Keratinocyte (primary cell): Measurements from ENCODE around the gene GABRD. TPM values are rescaled to one million over a fixed set of nuclear protein-coding genes. Genes with fewer than 3 reads are reported as not detected.

Source experiments
- DNase-seq: peaks from one replicate; pipeline ENCODE4 v3.0.0-alpha.2; 2011; ENCODE audit warnings: low read depth, missing footprints, low spot score
- FAIRE-seq: peaks from 2 replicates; lab custom pipeline; 2011; peaks lifted over from hg19 to GRCh38; lab: Jason Lieb, UNC
- H2AFZ ChIP-seq: 2 replicates; pipeline ENCODE4 v1.6.0; 2012; ENCODE audit warnings: low read length, control low read depth, inconsistent platforms; ENCODE audit not compliant: control insufficient read depth
- H3K27ac ChIP-seq: 2 replicates; pipeline ENCODE4 v1.5.1; 2011; ENCODE audit warnings: low read length; ENCODE audit not compliant: control insufficient read depth, insufficient read depth
- H3K27me3 ChIP-seq: 3 replicates; pipeline ENCODE4 v1.6.0; 2011; ENCODE audit warnings: low read length; ENCODE audit not compliant: control insufficient read depth, insufficient read depth; ENCODE audit errors: extremely low read depth
- H3K36me3 ChIP-seq, 2 experiments: 2 replicates in 1 of 2; 3 replicates in 1 of 2; pipeline ENCODE4 v1.5.1; 2011; ENCODE audit warnings: low read length in 2 of 2, mild to moderate bottlenecking in 1 of 2; ENCODE audit not compliant: control insufficient read depth in 2 of 2, insufficient read depth in 2 of 2; ENCODE audit errors: extremely low read depth in 1 of 2
- H3K4me1 ChIP-seq: 3 replicates; pipeline ENCODE4 v1.5.1; 2011; ENCODE audit warnings: low read length; ENCODE audit not compliant: control insufficient read depth, insufficient read depth; ENCODE audit errors: extremely low read depth
- H3K4me2 ChIP-seq: 3 replicates; pipeline ENCODE4 v1.6.0; 2011; ENCODE audit warnings: low read depth, low read length; ENCODE audit not compliant: control insufficient read depth, insufficient read depth; ENCODE audit errors: extremely low read depth
- H3K4me3 ChIP-seq, 3 experiments: fragments of 200-600 bp in 1 of 3; sonication (generic) in 1 of 3; 2 replicates in 2 of 3; 3 replicates in 1 of 3; pipeline ENCODE4 v1.5.1; 2011 to 2016; ENCODE audit warnings: low read length in 3 of 3, mild to moderate bottlenecking in 3 of 3, control low read depth in 2 of 3, inconsistent platforms in 1 of 3, low read depth in 1 of 3, mixed read lengths in 1 of 3, mixed run types in 1 of 3, moderate library complexity in 1 of 3; ENCODE audit not compliant: control insufficient read depth in 2 of 3, insufficient read depth in 2 of 3; ENCODE audit errors: extremely low read depth in 1 of 3
- H3K79me2 ChIP-seq: 2 replicates; pipeline ENCODE4 v1.6.0; 2012; ENCODE audit warnings: low read length; ENCODE audit not compliant: control insufficient read depth, insufficient read depth
- H3K9ac ChIP-seq: 3 replicates; pipeline ENCODE4 v1.6.0; 2011; ENCODE audit warnings: low read length; ENCODE audit not compliant: control insufficient read depth, insufficient read depth; ENCODE audit errors: extremely low read depth
- H3K9me1 ChIP-seq: 3 replicates; pipeline ENCODE4 v1.6.0; 2011; ENCODE audit warnings: low read length; ENCODE audit not compliant: control insufficient read depth, insufficient read depth; ENCODE audit errors: extremely low read depth
- H3K9me3 ChIP-seq: 2 replicates; pipeline ENCODE4 v1.5.1; 2012; ENCODE audit warnings: low read depth, low read length; ENCODE audit not compliant: control insufficient read depth
- H4K20me1 ChIP-seq: 3 replicates; pipeline ENCODE4 v1.6.0; 2011; ENCODE audit warnings: low read length; ENCODE audit not compliant: control insufficient read depth, insufficient read depth; ENCODE audit errors: extremely low read depth
- EZH2 ChIP-seq: IDR thresholded peaks from one replicate; pipeline ENCODE4 v1.6.1; 2012; ENCODE audit warnings: inconsistent platforms, mild to moderate bottlenecking, low read length, moderate library complexity
- dilution Hi-C: fragments of 300-500 bp; cut with MboI; formaldehyde crosslinking; loops from one replicate; pipeline ENCODE4 v1.7.0; 2020; ENCODE audit warnings: low sequenced_read_pairs; ENCODE audit not compliant: extremely low pct_ligation_motif_present
- polyA plus RNA-seq, 5 experiments: library from polyadenylated mRNA; depleted of rRNA in 3 of 5; stranded (reverse) in 3 of 5; stranded (forward) in 1 of 5; unstranded in 1 of 5; fragments of >200 nt; gene quantifications; 1 replicate in 1 of 5; 2 replicates in 3 of 5; 3 replicates in 1 of 5; pipeline versions ENCODE4 v1.2.1 to v1.2.3, GENCODE V29; 2011 to 2012; ENCODE audit warnings: missing spikeins in 2 of 5, low read depth in 1 of 5, low replicate concordance in 1 of 5
- TF ChIP-seq, protein P1 (sequence below), 3 experiments: IDR thresholded peaks in 1 of 3; conservative IDR thresholded peaks in 1 of 3; optimal IDR thresholded peaks in 1 of 3; 2 replicates in 2 of 3; 3 replicates in 1 of 3; pipeline versions ENCODE3 to v1.5.1; 2011; ENCODE audit warnings: low read length in 3 of 3, mild to moderate bottlenecking in 3 of 3, moderate library complexity in 2 of 3, control low read depth in 1 of 3, inconsistent platforms in 1 of 3; ENCODE audit not compliant: insufficient read depth in 2 of 3; ENCODE audit errors: extremely low read depth in 1 of 3

GABRD gene
- polyA plus RNA-seq, 1 donor (not counting 4 experiments of a cell fraction or from before 2014, with no cell fraction given), result not detected

- Histone ChIP-seq H3K9ac (no peak overlapping the region), H3K4me1 (peaks cover 9% of the 10 kb centered on the region), H3K79me2 (no peaks in the 10 kb centered on the region), H3K27ac (no peak overlapping the region), H2AFZ (no peak overlapping the region), H3K4me3 (no peak overlapping the region), H4K20me1 (no peaks in the 10 kb centered on the region), H3K9me3 (peaks cover 8% of the 10 kb centered on the region), H3K36me3 (no peaks in the 10 kb centered on the region), H3K4me2 (no peak overlapping the region), H3K27me3 (peaks cover 5% of the 10 kb centered on the region), H3K9me1 (no peaks in the 10 kb centered on the region)
- DNase-seq (no peak), FAIRE-seq (no peak)
- no peak for TF ChIP-seq EZH2
- TF ChIP-seq, protein P1, sequence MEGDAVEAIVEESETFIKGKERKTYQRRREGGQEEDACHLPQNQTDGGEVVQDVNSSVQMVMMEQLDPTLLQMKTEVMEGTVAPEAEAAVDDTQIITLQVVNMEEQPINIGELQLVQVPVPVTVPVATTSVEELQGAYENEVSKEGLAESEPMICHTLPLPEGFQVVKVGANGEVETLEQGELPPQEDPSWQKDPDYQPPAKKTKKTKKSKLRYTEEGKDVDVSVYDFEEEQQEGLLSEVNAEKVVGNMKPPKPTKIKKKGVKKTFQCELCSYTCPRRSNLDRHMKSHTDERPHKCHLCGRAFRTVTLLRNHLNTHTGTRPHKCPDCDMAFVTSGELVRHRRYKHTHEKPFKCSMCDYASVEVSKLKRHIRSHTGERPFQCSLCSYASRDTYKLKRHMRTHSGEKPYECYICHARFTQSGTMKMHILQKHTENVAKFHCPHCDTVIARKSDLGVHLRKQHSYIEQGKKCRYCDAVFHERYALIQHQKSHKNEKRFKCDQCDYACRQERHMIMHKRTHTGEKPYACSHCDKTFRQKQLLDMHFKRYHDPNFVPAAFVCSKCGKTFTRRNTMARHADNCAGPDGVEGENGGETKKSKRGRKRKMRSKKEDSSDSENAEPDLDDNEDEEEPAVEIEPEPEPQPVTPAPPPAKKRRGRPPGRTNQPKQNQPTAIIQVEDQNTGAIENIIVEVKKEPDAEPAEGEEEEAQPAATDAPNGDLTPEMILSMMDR (optimal IDR thresholded peaks at IDR 0.05 in 1 of 3, IDR thresholded peaks at IDR 0.05 in 1 of 3, conservative IDR thresholded peaks at IDR 0.05 in 1 of 3; ENCODE audit: extremely low read depth in 1 of 3, insufficient read depth in 2 of 3, low read length in 3 of 3), result no peak
- dilution Hi-C loops, result no loop called here
These were observed 45.2 kb upstream of the GABRD start for GRCh38 chr1:1973716-1974642.

GRCh38 chr1:1974834-1975233 lies 44.3 kb upstream of the GABRD start:
- peaks cover 5% of the 10 kb centered on the region for H3K27me3 ChIP-seq
- H3K4me2 ChIP-seq, result no peak overlapping the region
- H3K9me1 ChIP-seq, result no peaks in the 10 kb centered on the region
- DNase-seq (no peak), FAIRE-seq (no peak)
- H3K4me3 ChIP-seq, result no peak overlapping the region
- H3K79me2 ChIP-seq, result no peaks in the 10 kb centered on the region
- H4K20me1 ChIP-seq, result no peaks in the 10 kb centered on the region
- no peak overlapping the region for H3K9ac ChIP-seq
- TF ChIP-seq EZH2, result no peak
- TF ChIP-seq, protein P1 (optimal IDR thresholded peaks at IDR 0.05 in 1 of 3, IDR thresholded peaks at IDR 0.05 in 1 of 3, conservative IDR thresholded peaks at IDR 0.05 in 1 of 3; ENCODE audit: extremely low read depth in 1 of 3, insufficient read depth in 2 of 3, low read length in 3 of 3), result no peak
- H3K4me1 ChIP-seq, result peaks cover 4% of the 10 kb centered on the region
- no peaks in the 10 kb centered on the region for H3K36me3 ChIP-seq
- H2AFZ ChIP-seq, result no peak overlapping the region
- no peak overlapping the region for H3K27ac ChIP-seq
- H3K9me3 ChIP-seq, result peaks cover 16% of the 10 kb centered on the region
- dilution Hi-C loops, result no loop called here
